NCI-H187 treated with DMSO at 0.1 percent for 48 hours (cell line): Measurements from ENCODE around the gene OLAH.

Source experiments
- DNase-seq: peaks from one replicate; lab custom pipeline; 2025; lab: John Stamatoyannopoulos, UW

Gene OLAH

DNA sequence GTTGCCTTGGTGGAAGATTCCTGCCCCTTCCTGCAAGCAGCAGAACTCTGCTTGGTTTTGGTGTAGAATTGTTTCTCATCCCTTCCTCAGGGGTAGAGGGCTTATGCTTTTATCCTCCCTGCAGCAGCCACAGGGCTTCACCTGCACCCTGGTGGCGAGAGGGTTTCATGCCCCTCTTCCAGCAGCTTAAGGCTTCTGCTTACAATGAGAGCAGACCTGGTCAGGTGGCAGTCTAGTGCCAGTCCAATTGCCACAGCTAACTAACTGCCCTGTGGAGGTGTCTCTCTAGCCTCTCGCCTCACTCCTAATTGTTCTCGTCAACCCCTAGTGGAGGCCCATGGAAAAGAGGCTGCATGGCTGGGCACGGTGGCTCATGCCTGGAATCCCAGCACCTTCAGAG, 25.5 kb downstream of the OLAH start:
- no peak for DNase-seq

DNA sequence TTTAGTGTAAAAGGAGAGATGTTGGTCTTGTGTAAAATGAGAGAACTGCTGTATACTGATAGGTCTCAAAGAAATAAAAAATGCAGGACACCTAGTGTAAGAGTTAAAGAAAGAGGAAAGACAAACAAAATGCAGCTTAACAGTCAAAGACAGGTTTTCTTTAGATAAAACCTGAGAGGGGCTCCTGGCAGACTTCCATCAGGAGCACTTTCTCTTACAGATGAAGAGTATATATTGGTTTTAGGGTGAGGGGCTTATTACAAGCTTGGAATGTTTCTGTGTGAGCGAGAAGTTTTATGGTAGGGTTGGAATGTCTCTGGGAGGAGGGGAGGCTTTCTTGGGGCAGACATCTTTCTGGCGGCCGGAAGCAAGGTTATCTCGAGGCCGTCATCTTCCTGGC, 28.6 kb downstream of the OLAH start:
- no peak for DNase-seq

DNA sequence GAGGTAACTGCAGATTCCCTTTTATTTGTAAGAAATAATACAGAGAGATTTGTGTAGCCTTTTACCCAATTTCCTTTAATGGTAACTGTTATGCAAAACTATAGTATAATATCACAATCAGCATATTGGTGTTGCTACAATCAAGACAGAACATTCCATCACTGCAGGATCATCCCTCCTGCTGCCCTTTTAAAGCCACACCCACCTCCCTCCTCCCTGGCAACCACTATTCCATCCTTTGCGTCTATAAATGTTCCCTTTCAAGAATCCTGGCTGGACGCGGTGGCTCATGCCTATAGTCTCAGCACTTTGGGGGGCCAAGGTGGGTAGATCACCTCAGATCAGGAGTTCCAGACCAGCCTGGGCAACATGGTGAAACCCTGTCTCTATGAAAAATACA, 31.7 kb downstream of the OLAH start:
- DNase-seq, result no peak

DNA sequence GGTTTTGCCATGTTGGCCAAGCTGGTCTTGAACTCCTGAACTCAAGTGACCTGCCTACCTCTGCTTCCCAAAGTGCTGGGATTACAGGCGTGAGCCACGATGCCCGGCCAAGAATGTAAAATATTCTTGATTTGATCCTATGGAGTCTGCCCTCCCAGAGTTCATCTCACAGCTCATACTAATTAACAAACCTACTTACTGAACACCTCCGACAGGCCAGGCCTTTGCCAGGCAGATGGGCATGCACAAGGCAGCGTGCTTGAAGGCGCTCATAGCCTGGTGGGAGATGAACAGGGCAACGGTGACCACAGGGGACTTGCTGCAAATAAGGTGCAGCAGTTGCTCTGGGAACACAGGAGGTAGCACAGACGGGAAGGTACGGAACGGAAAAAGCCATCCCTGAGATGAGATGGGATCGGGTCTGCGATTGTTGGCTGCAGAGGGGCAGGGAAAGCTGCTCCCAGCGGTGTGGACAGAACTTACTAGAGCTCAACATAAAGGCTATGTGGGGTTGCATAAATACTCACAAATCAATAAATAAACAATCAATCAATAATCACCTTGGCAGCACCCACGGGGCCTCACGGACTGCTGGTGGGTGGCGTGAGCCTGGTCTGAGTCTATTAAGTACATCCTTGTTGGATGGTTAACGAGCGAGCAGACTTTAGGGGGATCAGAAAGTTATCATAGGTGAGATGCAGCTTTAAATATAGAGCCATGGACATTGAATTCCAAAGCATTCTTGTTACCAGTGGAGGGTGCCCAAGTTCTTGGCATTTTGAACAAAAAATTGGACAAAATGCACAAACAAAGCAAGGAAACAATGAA, 40.1 kb downstream of the OLAH start:
- no peak for DNase-seq

DNA sequence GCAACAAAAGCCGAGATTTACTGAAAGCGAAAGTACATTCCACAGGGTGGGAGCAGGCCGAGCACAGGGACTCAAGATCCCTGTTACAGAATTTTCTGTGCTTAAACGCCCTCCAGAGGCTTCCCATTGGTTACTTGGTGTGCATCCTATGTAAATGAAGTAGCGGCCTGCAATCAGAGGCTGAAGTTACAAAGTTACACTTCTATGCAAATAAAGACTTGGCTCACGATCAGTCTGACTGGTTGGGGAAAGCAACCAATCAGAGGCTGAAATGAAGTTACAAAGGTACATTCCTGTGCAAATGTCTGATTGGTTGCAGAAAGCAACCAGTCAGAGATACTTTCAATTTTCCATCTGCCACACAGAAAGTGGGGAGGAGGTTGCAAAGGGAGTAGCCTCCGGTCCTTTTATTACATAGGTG, 40.8 kb downstream of the OLAH start:
- peak; percentile 2 for DNase-seq

DNA sequence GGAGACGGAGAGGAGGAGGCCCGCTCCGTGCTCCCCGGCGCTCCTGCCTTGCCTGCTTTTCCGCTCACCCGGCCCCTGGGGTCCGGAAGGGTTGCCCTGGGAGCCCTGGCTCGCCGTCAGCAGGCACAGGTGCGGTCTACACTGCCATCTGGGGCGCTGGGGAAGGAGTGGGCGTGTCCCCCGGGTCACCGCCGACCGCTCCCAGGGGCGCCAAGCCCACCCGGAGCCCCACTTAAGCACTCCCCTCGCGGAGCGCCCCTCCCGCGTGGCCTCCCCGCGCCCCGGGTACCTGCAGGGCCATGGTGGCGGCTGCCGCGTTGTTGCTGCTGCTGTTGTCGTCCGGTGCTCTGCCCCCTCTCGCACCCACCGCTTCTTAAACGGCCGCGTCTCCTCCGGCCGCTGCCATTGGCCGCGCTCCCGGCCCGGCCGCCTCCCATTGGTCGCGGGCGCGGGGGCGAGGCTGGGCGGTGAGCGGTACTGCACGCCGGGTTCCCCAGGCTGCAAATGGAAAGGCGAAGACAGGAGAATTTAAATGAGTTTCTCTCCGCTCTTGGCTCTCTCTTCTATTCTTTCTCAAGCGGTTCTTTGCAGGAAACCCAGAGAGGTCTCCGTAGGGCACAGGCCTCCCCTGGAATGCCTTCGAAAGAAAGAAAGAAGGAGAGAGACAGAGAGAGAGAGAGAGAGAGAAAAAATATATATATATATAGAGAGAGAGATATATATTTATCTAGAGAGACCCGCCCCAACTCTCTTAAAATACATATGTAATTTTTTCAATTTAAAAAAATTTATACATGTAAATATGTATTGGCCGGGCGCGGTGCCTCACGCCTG, 44.9 kb downstream of the OLAH start, which contains the start of gene ACBD7:
Gene ACBD7 (minus strand): TSS at position 349 of the 834 bp plus-strand sequence. CDS start 48 bp downstream, at position 301.
- DNase-seq, result peak; percentile 14

DNA sequence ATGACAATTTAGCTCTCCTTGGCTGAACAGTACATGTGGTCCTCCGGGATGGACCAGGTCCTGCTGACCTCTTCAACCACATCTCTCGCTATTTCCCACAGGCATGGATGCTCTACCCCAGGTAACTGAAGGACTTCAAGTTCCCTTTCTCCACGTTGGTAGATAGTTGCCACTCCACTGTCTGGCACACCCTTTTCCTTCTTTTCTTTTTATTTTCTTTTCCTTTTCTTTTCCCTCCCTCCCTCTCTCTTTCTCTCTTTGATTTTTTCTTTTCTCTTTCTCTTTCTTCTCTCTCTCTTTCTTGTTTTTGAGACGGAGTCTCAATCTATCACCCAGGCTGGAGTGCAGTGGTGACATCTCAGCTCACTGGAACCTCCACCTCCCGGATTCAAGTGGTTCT, 47.7 kb downstream of the OLAH start:
- no peak for DNase-seq

DNA sequence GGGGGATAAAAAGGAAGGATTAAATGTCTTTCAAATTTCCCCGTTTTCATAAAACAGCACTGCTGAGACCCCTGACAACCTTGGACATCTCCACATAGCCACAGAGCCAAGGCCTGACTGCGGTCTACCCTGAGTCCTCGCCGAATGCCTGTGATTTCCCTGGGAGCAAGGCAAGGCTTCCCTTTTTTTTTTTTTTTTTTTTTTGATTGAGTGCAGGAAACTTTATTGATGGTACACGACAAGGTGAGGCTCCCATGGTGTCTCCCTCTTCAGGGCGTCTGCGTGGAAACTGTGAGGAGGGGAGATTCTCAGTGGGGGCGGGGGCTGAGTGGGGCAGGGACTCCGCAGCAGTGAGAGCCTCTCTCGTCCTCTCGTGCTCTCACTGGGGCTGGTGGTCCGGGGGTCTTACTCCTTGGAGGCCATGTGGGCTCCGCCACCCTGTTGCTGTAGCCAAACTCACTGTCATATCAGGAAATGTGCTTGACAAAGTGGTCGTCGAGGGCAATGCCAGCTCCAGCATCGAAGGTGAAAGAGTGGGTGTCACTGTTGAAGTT, 49.2 kb downstream of the OLAH start:
- DNase-seq, result no peak

DNA sequence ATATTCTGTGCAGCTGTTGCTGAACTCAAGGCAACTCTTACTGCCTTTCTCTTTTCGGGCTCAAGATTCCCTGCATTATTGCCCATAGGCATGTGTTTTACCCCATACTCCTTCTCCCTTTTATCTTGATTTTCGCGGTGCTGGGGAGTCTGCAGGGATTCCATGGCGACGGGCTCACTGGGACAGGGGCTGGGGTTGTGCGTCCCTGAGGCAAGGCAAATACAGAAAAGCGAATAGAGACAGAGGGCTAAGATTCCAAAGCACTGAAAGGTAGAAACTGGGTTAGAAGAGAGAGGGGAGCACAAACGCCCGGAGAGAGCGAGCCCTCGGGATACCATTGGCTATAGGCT, 52.9 kb downstream of the OLAH start:
- no peak for DNase-seq

DNA sequence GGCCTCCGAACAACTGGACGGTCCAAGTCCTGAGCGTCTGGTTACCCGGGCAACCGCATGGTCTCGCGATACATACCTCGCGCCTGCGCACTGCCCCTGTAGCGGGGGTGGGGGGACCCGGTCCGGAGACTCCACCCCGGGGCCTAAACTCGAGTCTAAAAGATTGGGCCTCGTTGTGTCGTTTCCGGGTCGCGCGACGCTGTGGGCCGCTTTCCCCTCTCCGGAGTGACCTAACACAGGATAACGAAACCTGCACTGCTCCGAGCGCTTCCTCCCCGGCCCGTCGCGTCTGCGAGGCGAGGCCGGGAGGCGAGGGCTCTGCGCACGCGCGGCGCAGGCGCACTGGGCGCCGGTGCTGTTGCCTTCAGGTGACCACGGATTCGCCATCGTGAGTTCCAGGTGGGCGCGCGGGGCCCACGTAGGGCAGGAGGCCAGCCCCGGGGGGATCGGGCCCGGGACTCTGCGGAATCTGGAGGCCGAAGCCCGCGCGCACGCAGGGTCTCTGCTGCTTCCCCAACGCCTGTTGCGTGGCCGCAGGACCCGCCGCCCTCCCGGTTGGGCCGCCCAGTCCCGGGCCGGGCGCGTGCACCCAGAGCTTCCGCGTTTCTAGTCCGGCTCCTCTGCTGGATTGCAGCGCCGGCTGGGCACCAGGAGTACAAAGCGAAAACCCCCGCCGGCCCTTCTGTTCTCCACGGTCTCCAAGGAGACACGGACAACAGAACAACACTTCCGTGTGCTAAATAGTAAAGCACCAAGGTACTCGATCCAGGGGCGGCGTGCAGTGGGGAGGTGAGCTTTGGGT, 53.5 kb downstream of the OLAH start, which contains the start of gene RPP38:
Gene RPP38 (plus strand): TSS at position 345 of the 802 bp plus-strand sequence. CDS start 5,960 bp downstream, outside the sequence.
- peak; percentile 15 for DNase-seq

DNA sequence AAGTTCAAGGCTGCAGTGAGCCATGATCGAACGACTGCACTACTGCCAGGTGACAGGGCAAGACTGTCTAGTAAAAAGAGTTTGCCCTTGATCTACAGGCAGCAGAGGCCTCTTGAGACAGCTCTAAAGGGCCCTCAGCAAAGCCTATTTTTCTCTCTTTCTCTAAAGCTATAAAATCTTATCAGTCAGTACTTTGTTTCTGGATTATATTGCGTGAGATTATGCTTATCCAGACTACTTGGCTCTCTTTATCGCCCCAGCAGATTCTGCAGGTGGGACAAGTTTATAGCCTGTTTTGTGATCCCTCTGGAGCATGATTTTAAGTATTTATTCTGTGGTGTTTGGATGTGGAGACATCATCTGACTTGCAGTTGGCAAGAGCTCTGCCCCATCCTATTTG, 56.1 kb downstream of the OLAH start:
- no peak for DNase-seq

DNA sequence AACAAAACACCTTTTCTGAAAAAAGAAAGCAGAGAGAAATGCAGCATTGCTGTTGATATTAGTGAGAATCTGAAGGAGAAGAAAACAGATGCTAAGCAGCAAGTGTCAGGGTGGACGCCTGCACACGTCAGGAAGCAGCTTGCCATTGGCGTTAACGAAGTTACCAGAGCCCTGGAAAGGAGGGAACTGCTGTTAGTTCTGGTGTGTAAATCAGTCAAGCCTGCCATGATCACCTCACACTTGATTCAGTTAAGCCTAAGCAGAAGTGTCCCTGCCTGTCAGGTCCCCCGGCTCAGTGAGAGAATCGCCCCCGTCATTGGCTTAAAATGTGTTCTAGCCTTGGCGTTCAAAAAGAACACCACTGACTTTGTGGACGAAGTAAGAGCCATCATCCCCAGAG, 59.8 kb downstream of the OLAH start:
- no peak for DNase-seq

DNA sequence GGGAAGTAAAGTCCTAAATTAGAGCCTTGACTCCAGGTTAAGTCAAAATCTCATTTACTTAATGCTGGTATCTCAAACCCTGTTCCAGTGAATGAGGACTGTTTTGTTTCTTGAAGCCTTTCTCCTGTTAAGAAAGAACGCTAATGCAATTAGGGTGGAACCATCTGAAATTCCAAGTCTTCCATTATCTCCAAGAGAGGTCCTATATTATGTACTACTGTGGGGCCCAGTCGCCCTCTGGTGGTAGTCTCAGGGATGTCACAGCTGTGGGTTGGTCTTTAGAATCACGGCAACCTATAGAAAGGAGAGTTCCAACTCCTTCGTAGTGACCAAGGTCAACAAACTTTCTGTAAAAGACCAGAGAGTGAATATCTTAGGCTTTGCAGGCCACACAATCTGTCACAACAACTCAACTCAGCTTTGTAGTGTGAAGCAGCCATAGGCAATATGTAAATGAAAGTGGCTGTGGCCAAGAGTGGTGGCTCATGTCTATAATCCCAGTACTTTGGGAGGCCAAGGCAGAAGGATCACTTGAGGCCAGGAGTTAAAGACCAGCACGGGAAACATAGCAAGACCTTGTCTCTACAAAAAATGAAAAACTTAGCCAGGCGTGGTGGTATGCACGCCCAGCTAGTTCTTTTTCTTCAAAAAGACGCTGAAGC, 62.7 kb downstream of the OLAH start:
- no peak for DNase-seq

DNA sequence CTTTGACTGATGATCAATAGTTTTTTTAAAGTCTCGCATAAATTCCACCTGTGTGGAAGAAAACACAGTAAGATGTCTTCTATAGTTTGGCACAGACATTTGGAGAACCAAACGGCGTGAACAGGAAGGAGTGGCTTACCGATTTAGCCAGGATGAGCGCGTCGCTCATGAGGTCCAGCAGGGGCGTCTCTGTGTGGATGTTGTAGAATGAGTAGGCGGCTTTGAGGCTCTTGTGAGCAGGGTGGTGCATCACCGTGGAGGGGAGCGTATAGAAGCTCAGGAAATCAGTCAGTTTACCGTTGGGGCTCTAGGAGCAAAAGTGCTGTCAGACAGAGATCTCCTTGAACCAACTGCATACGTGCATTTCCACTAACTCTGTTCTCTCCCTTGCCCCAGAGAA, 68.9 kb downstream of the OLAH start:
- no peak for DNase-seq

DNA sequence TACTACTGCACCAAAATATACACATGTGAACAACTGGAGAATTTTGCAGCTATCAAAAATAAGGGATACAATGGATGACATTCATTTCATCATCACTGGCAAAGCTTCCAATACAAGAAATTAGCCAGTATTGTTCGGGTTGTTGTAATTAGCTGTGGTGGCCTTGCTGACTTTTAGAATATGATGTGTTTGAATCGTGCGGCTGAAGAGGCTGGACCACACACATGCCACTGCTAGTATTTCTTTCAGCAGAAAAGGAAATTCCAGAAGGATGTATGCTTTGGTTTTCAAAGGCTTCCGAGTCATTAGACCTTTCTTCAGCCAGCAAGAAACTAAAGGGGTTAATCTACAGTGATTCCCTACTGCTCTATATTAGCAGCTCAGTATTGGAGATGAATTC, 70.0 kb downstream of the OLAH start:
- DNase-seq, result no peak

DNA sequence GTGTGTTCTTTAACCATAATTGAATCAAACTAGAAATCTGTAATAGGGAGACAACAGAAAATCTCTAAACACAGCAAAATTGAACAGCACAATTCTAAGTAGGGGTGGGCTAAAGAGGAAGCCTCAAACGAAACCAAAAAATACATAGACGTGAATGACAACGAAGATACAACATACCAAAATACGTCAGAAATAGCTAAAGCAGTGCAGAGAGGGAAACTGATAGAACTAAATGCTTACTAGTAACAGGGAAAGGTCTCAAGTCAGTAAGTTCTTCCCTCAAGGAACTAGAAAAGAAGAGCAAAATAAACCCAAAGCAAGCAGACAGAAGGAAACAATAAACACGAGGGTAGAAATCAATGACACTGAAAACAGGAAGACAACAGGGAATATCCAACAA, 72.5 kb downstream of the OLAH start:
- DNase-seq, result no peak

DNA sequence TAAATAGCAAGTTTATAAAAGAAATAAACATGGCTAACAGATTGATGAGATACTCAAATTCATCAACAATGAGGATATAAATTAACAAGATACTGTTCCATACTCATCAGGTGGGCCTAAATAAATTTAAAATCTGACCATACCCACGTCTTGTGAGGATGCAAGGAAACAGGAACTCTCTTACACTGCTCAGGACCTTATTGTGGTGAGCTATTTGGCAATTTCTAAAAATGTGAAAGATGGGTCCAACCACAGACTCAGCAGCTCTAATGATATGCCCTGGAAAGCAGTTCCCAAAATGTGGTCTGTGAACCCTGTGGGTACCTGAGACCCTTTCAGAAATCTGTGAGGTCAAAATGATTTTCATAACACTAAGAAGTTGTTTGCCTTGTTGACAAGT, 74.9 kb downstream of the OLAH start:
- no peak for DNase-seq

DNA sequence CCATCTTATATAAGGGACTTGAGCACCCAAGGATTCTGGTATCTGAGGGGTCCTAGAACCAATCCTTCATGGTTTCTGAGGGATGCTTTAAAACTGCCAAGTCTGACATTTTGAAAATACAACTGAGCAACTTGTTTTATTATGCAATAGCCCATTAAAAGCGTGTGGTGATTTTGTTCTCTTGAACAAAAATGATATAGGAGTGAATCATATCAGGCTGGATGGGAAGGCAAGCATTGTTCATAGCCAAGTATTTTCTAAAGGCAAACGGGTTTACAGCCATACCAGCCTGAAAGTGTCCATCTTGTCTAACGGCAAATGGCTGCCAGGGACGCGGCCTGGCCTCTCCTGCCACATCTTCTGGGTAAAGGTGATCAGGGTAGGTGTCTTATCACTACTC, 76.8 kb downstream of the OLAH start:
- DNase-seq, result no peak

DNA sequence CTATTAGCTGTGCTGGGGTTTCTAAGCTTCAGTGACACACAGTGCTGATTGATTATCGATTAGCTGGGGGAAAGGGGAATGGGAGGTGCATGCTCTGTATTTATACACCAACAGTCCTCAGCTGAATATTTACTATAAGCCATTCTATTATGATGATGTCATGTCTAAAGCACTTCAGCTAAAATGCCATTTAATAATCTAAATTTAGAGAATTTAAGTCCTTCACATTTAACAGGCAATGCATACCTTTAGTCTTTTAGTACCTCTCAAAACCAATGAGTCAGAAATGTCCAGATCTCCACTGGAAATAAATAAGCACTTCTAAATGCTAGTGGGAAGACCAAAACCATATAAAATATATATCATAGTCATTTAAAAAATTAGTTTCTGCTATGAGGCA, 78.0 kb downstream of the OLAH start:
- DNase-seq, result no peak

DNA sequence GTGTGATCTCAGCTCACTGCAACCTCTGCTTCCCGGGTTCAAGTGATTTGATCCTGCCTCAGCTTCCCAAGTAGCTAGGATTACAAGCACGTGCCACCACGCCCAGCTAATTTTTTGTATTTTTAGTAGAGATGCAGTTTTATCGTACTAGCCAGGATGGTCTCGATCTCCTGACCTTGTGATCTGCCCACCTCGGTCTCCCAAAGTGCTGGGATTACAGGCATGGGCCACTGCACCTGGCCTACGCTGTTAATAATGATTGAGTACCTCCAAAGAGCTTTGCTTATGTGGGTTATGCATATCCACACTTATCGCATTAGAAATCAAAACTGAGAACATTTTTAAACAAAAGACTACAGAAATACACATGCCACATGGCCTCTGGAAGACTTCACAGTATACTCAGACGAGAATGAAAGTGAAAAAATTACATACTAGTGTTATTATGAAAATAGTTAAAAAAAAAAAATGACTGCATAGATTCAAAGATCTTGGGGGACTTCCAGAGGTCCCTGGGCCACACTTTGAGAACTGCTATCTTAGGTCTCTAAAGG, 78.8 kb downstream of the OLAH start:
- DNase-seq, result no peak
